B cell (primary cell): ENCODE results near the gene HTR1D. TPM values are rescaled to one million over a fixed set of nuclear protein-coding genes. Genes with fewer than 3 reads are reported as not detected.
A peak's percentile ranks its signal among the peaks of the same experiment; 100 is the strongest.

ENCODE experiments used
- ATAC-seq: fragments of 200-7000 bp; cut with Tn5 transposase; one replicate; pipeline ENCODE4 v1.10.0; 2021; ENCODE audit warnings: low read depth, mild to moderate bottlenecking, moderate number of reproducible peaks, moderate library complexity
- CTCF ChIA-PET: fragments of 350-600 bp; sonication (Branson Sonifier 250); formaldehyde crosslinking; loops from one replicate; lab custom pipeline; 2021; ENCODE audit warnings: antibody characterized with exemption, inconsistent platforms; lab: Charles Lee
- POLR2A ChIA-PET: fragments of 350-600 bp; sonication (Branson Sonifier 250); formaldehyde crosslinking; loops from one replicate; lab custom pipeline; 2021; ENCODE audit warnings: antibody characterized with exemption; lab: Charles Lee
- DNase-seq: peaks from one replicate; pipeline ENCODE4 v3.0.0; 2013
- H2AFZ ChIP-seq: 2 replicates; pipeline ENCODE4 v1.6.1; 2012; ENCODE audit warnings: mild to moderate bottlenecking, low read depth, low read length; ENCODE audit not compliant: insufficient read depth, poor library complexity, severe bottlenecking
- H3K27ac ChIP-seq, 2 donors: 1 replicate in 1 of 2; 2 replicates in 1 of 2; pipeline ENCODE4 v1.5.1; 2012 to 2013; ENCODE audit warnings: low read length in 2 of 2, mild to moderate bottlenecking in 2 of 2, moderate library complexity in 1 of 2
- H3K27me3 ChIP-seq, 4 experiments: fragments of 200-600 bp in 1 of 4; sonication (generic) in 1 of 4; replicated peaks in 1 of 4; 1 replicate in 2 of 4; 2 replicates in 2 of 4; pipeline versions ENCODE4 v1.6.1 to v1.7.0; 2013 to 2016; ENCODE audit warnings: low read length in 3 of 4, mild to moderate bottlenecking in 2 of 4, mixed read lengths in 1 of 4, moderate library complexity in 1 of 4; ENCODE audit not compliant: insufficient read depth in 4 of 4, control insufficient read depth in 3 of 4; ENCODE audit errors: control extremely low read depth in 1 of 4
- H3K36me3 ChIP-seq, 2 experiments: replicated peaks in 1 of 2; 1 replicate in 1 of 2; 2 replicates in 1 of 2; pipeline versions ENCODE4 v1.6.1 to v1.7.1; 2013; ENCODE audit warnings: low read length in 1 of 2; ENCODE audit not compliant: insufficient read depth in 2 of 2, control insufficient read depth in 1 of 2; ENCODE audit errors: control extremely low read depth in 1 of 2, extremely low read depth in 1 of 2
- H3K4me1 ChIP-seq, 2 donors: fragments of 200-600 bp in 1 of 2; sonication (generic) in 1 of 2; 1 replicate in 1 of 2; 2 replicates in 1 of 2; pipeline versions ENCODE4 v1.5.1 to v1.6.1; 2013 to 2017; ENCODE audit warnings: low read length in 2 of 2; ENCODE audit not compliant: control insufficient read depth in 2 of 2, insufficient read depth in 2 of 2
- H3K4me2 ChIP-seq: replicated peaks from 2 replicates; pipeline ENCODE3; 2012; ENCODE audit warnings: mild to moderate bottlenecking, low read depth, low read length; ENCODE audit not compliant: poor library complexity, severe bottlenecking
- H3K4me3 ChIP-seq, 5 experiments: fragments of 200-600 bp in 1 of 5; sonication (generic) in 1 of 5; 1 replicate in 3 of 5; 2 replicates in 2 of 5; pipeline versions ENCODE4 v1.5.1 to v1.7.0; 2011 to 2016; ENCODE audit warnings: low read length in 4 of 5, mild to moderate bottlenecking in 4 of 5, low read depth in 2 of 5, control low read depth in 1 of 5, moderate library complexity in 1 of 5; ENCODE audit not compliant: insufficient read depth in 1 of 5; ENCODE audit errors: control extremely low read depth in 1 of 5, extremely low read depth in 1 of 5
- H3K79me2 ChIP-seq: fragments of 200-600 bp; sonication (generic); one replicate; pipeline ENCODE4 v1.6.0; 2016; ENCODE audit warnings: low read length; ENCODE audit not compliant: control insufficient read depth, insufficient read depth
- H3K9ac ChIP-seq: fragments of 200-600 bp; sonication (generic); 2 replicates; pipeline ENCODE4 v1.6.1; 2017; ENCODE audit warnings: mild to moderate bottlenecking, low read length, moderate library complexity
- H3K9me3 ChIP-seq, 3 donors: one replicate each; pipeline versions ENCODE4 v1.6.1 to v1.7.1; 2013; ENCODE audit warnings: low read length in 2 of 3; ENCODE audit not compliant: control insufficient read depth in 2 of 3, insufficient read depth in 1 of 3; ENCODE audit errors: control extremely low read depth in 1 of 3
- H4K20me1 ChIP-seq: 2 replicates; pipeline ENCODE4 v1.6.0; 2012; ENCODE audit warnings: mild to moderate bottlenecking, low read length; ENCODE audit not compliant: insufficient read depth, control insufficient read depth, poor library complexity, severe bottlenecking
- H3K27ac Mint-ChIP-seq: one replicate; pipeline ENCODE4 v1.8.0; 2021; ENCODE audit warnings: mixed read lengths
- H3K27me3 Mint-ChIP-seq: one replicate; pipeline ENCODE4 v1.8.0; 2021; ENCODE audit warnings: mixed read lengths
- H3K4me1 Mint-ChIP-seq: one replicate; pipeline ENCODE4 v1.8.0; 2021; ENCODE audit warnings: mixed read lengths
- H3K4me3 Mint-ChIP-seq: one replicate; pipeline ENCODE4 v1.8.0; 2021; ENCODE audit warnings: mixed read lengths
- H3K9me3 Mint-ChIP-seq: one replicate; pipeline ENCODE4 v1.8.0; 2022; ENCODE audit warnings: mixed read lengths; ENCODE audit not compliant: insufficient read depth
- EZH2 ChIP-seq: IDR thresholded peaks from 2 replicates; pipeline ENCODE4 v1.6.1; 2012; ENCODE audit warnings: borderline replicate concordance, low read depth, mild to moderate bottlenecking, moderate library complexity, low read length; ENCODE audit not compliant: insufficient read depth, poor library complexity, severe bottlenecking
- WGBS: methylation state at CpG from one replicate; pipeline ENCODE4 v1.1.5; 2013; ENCODE audit warnings: missing lambda C conversion rate; ENCODE audit not compliant: insufficient coverage; 5-methylcytosine and 5-hydroxymethylcytosine counted together
- intact Hi-C: fragments of 100-400 bp; cut with micrococcal nuclease; formaldehyde crosslinking; loops from one replicate; pipeline ENCODE4 v1.10.0; 2022
- polyA plus RNA-seq: library from polyadenylated mRNA; depleted of rRNA; stranded (reverse); fragments of >200 nt; gene quantifications from 2 replicates; pipeline ENCODE4 v1.2.3, GENCODE V29; 2012
- total RNA-seq, 2 donors: library from RNA; stranded (reverse); fragments of 120-200 nt in 1 of 2; gene quantifications; 1 replicate in 1 of 2; 2 replicates in 1 of 2; pipeline versions ENCODE4 v1.2.3 to v1.2.4, GENCODE V29; 2013 to 2022
- TF ChIP-seq, protein P1 (sequence below): fragments of 200-600 bp; IDR thresholded peaks from one replicate; pipeline ENCODE4 v1.8.0; 2022; ENCODE audit warnings: antibody characterized with exemption, mild to moderate bottlenecking

Gene HTR1D
- total and polyA plus RNA-seq, 2 donors (not counting 1 experiment from before 2014, with no cell fraction given) = not detected

DNA sequence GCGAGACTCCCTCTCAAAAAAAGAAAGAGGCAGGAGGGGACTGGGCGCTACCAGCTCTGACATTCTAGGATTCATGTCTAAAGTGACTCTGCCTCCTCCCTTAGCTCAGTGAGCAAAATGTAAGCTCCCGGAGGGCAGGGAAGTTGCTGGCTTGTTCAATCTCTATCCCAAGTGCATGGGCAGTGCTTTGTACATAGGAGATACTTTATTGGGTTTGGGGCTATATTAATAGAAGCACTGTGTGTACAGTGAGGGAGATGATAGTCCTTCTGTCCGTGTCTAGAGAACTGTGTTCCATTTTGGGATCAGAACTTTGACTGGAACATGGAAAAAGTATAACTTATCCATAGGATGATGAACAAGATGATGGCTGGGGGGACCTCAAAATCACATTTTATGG, 31.9 kb downstream of the HTR1D start:
- intact Hi-C loops = loop anchor here (10.0 kb wide), 1 partner anchor 481 kb away; no protein-coding TSS in a partner anchor
- no peaks in the 10 kb centered on the region for H3K9me3 ChIP-seq
- no peaks in the 10 kb centered on the region for H3K36me3 ChIP-seq
- Mint-ChIP-seq H3K27me3 (peaks cover 1% of the 10 kb centered on the region), H3K27ac (no peak overlapping the region), H3K9me3 (no peaks in the 10 kb centered on the region), H3K4me3 (no peak overlapping the region), H3K4me1 (peaks cover 4% of the 10 kb centered on the region)
- no peaks in the 10 kb centered on the region for H3K79me2 ChIP-seq
- 33% methylated on average over 1 of the region's 4 CpGs for WGBS
- no peak for TF ChIP-seq EZH2
- TF ChIP-seq, protein P1, sequence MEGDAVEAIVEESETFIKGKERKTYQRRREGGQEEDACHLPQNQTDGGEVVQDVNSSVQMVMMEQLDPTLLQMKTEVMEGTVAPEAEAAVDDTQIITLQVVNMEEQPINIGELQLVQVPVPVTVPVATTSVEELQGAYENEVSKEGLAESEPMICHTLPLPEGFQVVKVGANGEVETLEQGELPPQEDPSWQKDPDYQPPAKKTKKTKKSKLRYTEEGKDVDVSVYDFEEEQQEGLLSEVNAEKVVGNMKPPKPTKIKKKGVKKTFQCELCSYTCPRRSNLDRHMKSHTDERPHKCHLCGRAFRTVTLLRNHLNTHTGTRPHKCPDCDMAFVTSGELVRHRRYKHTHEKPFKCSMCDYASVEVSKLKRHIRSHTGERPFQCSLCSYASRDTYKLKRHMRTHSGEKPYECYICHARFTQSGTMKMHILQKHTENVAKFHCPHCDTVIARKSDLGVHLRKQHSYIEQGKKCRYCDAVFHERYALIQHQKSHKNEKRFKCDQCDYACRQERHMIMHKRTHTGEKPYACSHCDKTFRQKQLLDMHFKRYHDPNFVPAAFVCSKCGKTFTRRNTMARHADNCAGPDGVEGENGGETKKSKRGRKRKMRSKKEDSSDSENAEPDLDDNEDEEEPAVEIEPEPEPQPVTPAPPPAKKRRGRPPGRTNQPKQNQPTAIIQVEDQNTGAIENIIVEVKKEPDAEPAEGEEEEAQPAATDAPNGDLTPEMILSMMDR = no peak
- H3K4me2 ChIP-seq = no peak overlapping the region
- CTCF ChIA-PET = interaction anchor here (0.5 to 18.4 kb wide), 32 partner anchors 9 to 561 kb away, joined by 3 to 884 read pairs (median 7); partner anchors contain the start of genes LACTBL1 and LUZP1
- POLR2A ChIA-PET = no interaction called here
- peaks cover 0 to 2% (median 0%) of the 10 kb centered on the region in 4 experiments for H3K27me3 ChIP-seq
- peaks cover 3 to 8% of the 10 kb centered on the region in 2 donors for H3K4me1 ChIP-seq
- H4K20me1 ChIP-seq = no peaks in the 10 kb centered on the region
- no peak overlapping the region for H2AFZ ChIP-seq
- DNase-seq (no peak), ATAC-seq (no peak)
- no peak overlapping the region for H3K4me3 ChIP-seq
- H3K9ac ChIP-seq = no peak overlapping the region
- no peak overlapping the region for H3K27ac ChIP-seq

DNA sequence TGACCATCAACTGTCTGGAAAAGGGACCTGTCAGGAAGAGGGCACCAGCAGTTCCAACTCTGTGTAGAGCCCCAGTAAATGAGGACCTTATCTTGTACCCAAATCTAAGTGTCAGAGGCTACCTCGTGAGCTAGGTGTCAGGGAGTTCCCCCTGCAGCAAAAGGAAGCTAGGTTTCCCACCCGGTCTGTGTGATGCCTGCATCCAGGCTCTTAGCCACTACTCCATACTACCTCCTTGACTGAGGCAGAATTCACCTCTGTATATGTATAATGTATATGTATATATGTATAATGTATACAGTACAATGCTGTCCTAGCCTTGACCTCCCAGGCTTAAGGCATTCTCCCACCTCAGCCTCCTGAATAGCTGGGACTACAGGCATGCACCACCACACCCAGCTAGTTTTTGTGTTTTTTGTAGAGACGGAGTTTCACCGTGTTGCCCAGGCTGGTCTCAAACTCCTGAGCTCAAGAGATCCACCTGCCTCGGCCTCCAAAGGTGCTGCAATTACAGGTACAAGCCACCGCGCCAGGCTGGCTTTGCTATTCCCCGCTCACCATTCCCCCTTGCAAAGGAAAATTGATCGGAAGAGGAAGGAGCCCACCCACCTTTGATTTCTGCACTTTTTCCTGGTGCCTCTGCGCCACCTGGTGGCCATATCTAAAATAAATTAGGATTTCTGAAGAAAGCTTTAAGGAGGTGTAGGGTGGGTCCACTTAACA, 32.9 kb downstream of the HTR1D start:
- Histone ChIP-seq H3K9me3 (no peaks in the 10 kb centered on the region), H3K9ac (peak overlapping the region; percentile 49), H3K4me3 (peak overlapping the region in 3 of 5 experiments; percentile 13 to 59 (median 39)), H3K36me3 (no peaks in the 10 kb centered on the region), H4K20me1 (no peaks in the 10 kb centered on the region), H3K4me2 (peak overlapping the region; percentile 75), H3K27me3 (peaks cover 0 to 2% (median 0%) of the 10 kb centered on the region in 4 experiments), H3K27ac (no peak overlapping the region), H3K4me1 (peaks cover 3 to 8% of the 10 kb centered on the region in 2 donors), H2AFZ (peak overlapping the region; percentile 64), H3K79me2 (no peaks in the 10 kb centered on the region)
- TF ChIP-seq, protein P1 = peak; percentile 83
- TF ChIP-seq EZH2 = no peak
- ChIA-PET POLR2A (interaction anchor here (0.6 kb wide), 1 partner anchor 300 kb away, joined by 3 read pairs; no protein-coding TSS in a partner anchor), CTCF (interaction anchor here (0.5 to 18.4 kb wide), 44 partner anchors 8 to 480 kb away, joined by 3 to 884 read pairs (median 5); partner anchors contain the start of genes HNRNPR, LACTBL1 and LUZP1)
- WGBS = 24% methylated on average over 6 of the region's 10 CpGs
- H3K9me3 Mint-ChIP-seq = no peaks in the 10 kb centered on the region
- peak overlapping the region; percentile 72 for H3K4me3 Mint-ChIP-seq
- no peak overlapping the region for H3K27ac Mint-ChIP-seq
- H3K4me1 Mint-ChIP-seq = peaks cover 9% of the 10 kb centered on the region
- no peak for ATAC-seq
- peak; percentile 76 for DNase-seq
- intact Hi-C loops = loop anchor here (1.0 to 10.0 kb wide), 2 partner anchors 86 to 480 kb away; no protein-coding TSS in a partner anchor
- H3K27me3 Mint-ChIP-seq = no peaks in the 10 kb centered on the region
